BLaER1 treated with 17β-estradiol and CSF1 and Interleukin-3, amounts not matched to agents 10 nM and 100 nM (cell line): ENCODE measurements around the gene SLC43A1.

Source experiments
- H3K27ac ChIP-seq, 11 experiments: shearing (Covaris generic); formaldehyde crosslinking; 2 replicates each; pipeline ENCODE4 v1.8.1; 2022
- H3K27me3 ChIP-seq, 11 experiments: shearing (Covaris generic); formaldehyde crosslinking; 2 replicates each; pipeline ENCODE4 v1.8.1; 2022
- H3K36me3 ChIP-seq, 11 experiments: shearing (Covaris generic); formaldehyde crosslinking; 2 replicates each; pipeline ENCODE4 v1.8.1; 2022
- H3K4me1 ChIP-seq, 10 experiments: shearing (Covaris generic); formaldehyde crosslinking; 2 replicates each; pipeline ENCODE4 v1.8.1; 2022
- H3K4me2 ChIP-seq, 11 experiments: shearing (Covaris generic); formaldehyde crosslinking; 2 replicates each; pipeline ENCODE4 v1.8.1; 2022
- H3K4me3 ChIP-seq, 10 experiments: shearing (Covaris generic); formaldehyde crosslinking; 2 replicates each; pipeline ENCODE4 v1.8.1; 2022
- H3K9ac ChIP-seq, 11 experiments: shearing (Covaris generic); formaldehyde crosslinking; 2 replicates each; pipeline ENCODE4 v1.8.1; 2022
- H3K9me3 ChIP-seq, 11 experiments: shearing (Covaris generic); formaldehyde crosslinking; replicated peaks in 1 of 11; 2 replicates each; pipeline ENCODE4 v1.8.1; 2022
- H4K20me1 ChIP-seq, 11 experiments: shearing (Covaris generic); formaldehyde crosslinking; 2 replicates each; pipeline ENCODE4 v1.8.1; 2022
- Cebpa-rat ChIP-seq, 11 experiments: shearing (Covaris generic); IDR thresholded peaks; 2 replicates each; pipeline ENCODE4 v1.8.1; 2022

The SLC43A1 gene

DNA sequence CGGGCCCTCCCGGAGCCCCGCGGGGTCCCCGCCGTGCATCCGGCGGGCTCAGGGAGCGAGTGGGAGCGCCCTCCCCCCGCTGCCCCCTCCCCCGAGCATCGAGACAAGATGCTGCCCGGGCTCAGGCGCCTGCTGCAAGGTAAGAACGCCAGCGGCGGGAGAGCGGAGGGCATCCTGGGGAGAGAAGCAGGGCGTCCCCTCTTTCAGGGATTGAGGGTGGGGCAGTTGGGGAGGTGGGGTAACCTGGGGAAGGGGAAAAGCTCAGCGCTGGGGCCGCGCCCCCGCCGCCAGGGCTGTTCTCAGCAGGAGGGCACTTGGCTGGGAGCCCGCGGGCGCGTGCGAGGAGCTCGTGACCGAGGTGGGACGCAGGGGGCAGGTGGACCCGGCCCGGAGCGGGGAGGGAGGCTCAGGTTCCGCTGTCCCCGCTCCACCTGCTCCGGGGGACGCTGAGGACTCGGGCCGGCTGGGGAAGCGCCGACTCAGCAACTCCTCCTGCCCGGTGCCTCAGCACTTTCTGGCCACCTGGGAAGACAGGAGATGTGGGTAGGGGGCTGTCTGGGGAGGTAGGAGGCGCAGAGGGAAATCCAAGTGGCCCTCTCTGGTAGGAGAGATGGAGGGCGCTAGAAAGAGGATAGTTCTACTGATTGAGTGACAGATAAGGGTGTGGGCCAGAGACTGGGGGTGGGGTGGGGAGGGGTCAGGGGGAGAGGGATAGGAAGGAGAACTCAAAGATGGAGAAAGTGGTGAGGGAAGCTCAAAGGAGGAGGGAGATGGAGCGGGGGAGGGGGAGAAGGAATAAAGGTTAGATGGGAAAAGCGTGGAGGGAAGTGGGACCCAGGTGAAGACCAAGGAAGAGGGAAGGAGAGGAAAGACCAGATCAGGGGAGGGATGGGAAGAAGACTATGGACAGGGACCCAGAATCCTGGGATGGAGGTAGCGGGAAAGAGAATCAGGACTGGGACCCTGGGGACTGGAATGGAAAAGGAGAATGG lies 54.4 kb downstream of the SLC43A1 start:
- peaks cover 29 to 79% (median 68%) of the 10 kb centered on the region in 10 experiments for H3K4me1 ChIP-seq
- peaks cover 36 to 53% (median 48%) of the 10 kb centered on the region in 11 experiments for H3K27me3 ChIP-seq
- H3K9ac ChIP-seq: peak overlapping the region; percentile 64 to 81 (median 73)
- H3K4me3 ChIP-seq: peak overlapping the region; percentile 58 to 78 (median 71)
- peaks cover 0 to 12% (median 9%) of the 10 kb centered on the region in 11 experiments; a peak in 6 of 22 replicates for H3K36me3 ChIP-seq
- peak overlapping the region in 8 of 11 experiments; percentile 23 to 65 (median 50); a peak in 11 of 22 replicates for H3K27ac ChIP-seq
- TF ChIP-seq Cebpa-rat (IDR thresholded peaks at IDR 0.05): no peak
- H3K4me2 ChIP-seq: peak overlapping the region; percentile 88 to 99 (median 95)
- H3K9me3 ChIP-seq: no peaks in the 10 kb centered on the region
- peaks cover 0 to 41% (median 13%) of the 10 kb centered on the region in 11 experiments; a peak in 12 of 22 replicates for H4K20me1 ChIP-seq

- Histone ChIP-seq H3K4me1 (peaks cover 29 to 73% (median 63%) of the 10 kb centered on the region in 10 experiments), H3K9ac (peak within 1 kb of the TSS; percentile 64 to 81 (median 73)), H3K9me3 (no peaks in the 10 kb centered on the region), H4K20me1 (peaks cover 0 to 41% (median 13%) of the 10 kb centered on the region in 11 experiments; a peak in 12 of 22 replicates), H3K4me3 (peak within 1 kb of the TSS; percentile 58 to 78 (median 71)), H3K27me3 (peaks cover 36 to 53% (median 48%) of the 10 kb centered on the region in 11 experiments), H3K36me3 (peaks cover 0 to 7% (median 5%) of the 10 kb centered on the region in 11 experiments; a peak in 6 of 22 replicates), H3K4me2 (peak within 1 kb of the TSS; percentile 88 to 99 (median 95)), H3K27ac (peak within 1 kb of the TSS in 8 of 11 experiments; percentile 23 to 65 (median 50); a peak in 12 of 22 replicates)
- no peak for TF ChIP-seq Cebpa-rat (IDR thresholded peaks at IDR 0.05)
Observed at GRCh38 chr11:57460022-57460757, 55.3 kb downstream of the SLC43A1 start, which contains the start of gene RTN4RL2. Gene RTN4RL2, plus strand, starts transcription at chr11:57460528. Its CDS starts 338 bp downstream, at chr11:57460866.

DNA sequence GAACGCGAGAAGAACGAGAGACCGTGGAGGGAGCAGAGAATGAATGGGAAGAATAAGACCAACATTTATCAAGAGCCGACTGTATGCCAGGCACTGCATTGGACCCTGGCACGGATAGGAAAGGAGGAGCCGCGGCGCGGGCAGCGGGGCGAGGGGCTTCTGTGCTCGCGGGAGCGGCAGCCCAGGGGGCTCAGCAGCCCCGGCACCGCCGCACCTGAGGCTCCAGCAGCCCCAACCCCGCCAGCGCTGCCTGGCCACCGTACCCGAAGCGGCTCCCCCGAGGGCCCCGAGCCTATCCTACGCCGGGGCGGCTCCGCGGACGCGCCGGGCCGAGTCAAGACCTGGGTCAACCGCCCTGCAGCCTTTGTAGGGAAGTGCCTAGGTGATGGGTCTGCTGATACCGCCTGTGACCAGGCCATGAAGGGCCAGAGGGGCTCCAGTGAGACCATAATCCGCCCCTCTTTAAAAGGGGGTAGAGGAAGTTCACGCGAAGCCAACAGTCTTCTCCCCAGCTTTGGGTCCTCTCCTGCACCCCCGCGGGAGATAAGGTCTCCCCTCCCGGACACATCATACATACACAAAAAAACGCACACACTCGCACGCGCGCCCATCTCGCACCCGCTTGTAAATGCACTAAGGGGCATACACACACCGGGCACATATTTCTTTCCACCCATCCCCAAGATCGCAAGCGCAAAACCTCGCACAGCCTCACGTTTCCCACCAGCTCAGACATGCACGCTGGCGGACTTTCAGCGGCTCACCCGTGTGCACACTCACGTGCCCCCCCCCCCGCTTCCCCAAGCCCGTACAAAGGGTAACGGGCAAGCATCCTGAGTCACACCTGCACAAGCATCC lies 56.1 kb downstream of the SLC43A1 start:
- peak overlapping the region; percentile 88 to 99 (median 95) for H3K4me2 ChIP-seq
- no peaks in the 10 kb centered on the region for H3K9me3 ChIP-seq
- H3K27ac ChIP-seq: no peak overlapping the region
- H3K4me1 ChIP-seq: peaks cover 23 to 65% (median 56%) of the 10 kb centered on the region in 10 experiments
- H3K27me3 ChIP-seq: peaks cover 36 to 53% (median 48%) of the 10 kb centered on the region in 11 experiments
- peak overlapping the region in 9 of 11 experiments; percentile 4 to 57 (median 37); a peak in 15 of 22 replicates for H3K9ac ChIP-seq
- H3K4me3 ChIP-seq: peak overlapping the region; percentile 58 to 78 (median 71)
- no peak for TF ChIP-seq Cebpa-rat (IDR thresholded peaks at IDR 0.05)
- H3K36me3 ChIP-seq: no peaks in the 10 kb centered on the region
- peaks cover 0 to 40% (median 13%) of the 10 kb centered on the region in 11 experiments; a peak in 12 of 22 replicates for H4K20me1 ChIP-seq

DNA sequence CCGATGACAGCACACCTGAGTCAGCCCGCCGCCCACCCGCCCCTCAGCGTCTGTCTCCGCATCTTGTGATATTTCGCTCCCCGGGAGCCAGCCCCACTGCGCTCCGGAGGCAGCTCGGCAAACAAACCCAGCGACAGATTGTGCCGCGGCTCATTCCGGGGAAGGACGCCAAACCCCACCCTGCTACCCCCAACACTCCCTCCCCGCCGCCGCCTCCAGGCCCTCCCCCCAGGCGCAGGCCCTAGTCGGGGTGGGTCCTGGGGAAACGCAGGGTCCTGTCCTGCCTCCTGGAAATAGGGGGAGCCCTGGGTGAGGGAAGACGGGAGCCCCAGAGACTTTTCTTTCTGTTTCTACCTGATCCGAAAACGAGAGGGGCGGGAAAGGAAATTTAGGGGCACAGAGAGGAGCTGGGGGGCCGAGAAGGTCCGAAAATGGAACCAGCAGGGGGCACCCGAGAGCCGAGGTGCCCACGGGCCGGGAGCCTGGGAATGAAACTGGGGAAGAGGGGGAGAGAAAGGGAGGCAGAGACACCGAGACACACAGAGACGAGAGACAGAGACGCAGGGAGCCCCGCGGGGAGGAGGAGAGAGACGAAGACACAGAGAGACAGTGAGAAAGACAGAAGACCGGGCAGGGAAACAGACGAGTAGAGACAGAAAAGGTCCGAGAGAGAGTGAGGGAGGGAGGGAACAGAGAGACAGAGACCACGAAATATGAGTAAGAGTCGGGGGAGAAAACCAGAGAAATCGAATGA lies 56.9 kb downstream of the SLC43A1 start:
- H4K20me1 ChIP-seq: peaks cover 0 to 32% (median 13%) of the 10 kb centered on the region in 11 experiments; a peak in 12 of 22 replicates
- peaks cover 20 to 57% (median 47%) of the 10 kb centered on the region in 10 experiments for H3K4me1 ChIP-seq
- no peak overlapping the region for H3K27ac ChIP-seq
- TF ChIP-seq Cebpa-rat (IDR thresholded peaks at IDR 0.05): no peak
- peak overlapping the region; percentile 88 to 99 (median 95) for H3K4me2 ChIP-seq
- peak overlapping the region in 9 of 11 experiments; percentile 19 to 57 (median 36); a peak in 12 of 22 replicates for H3K9ac ChIP-seq
- peak overlapping the region; percentile 58 to 78 (median 71) for H3K4me3 ChIP-seq
- peaks cover 36 to 53% (median 48%) of the 10 kb centered on the region in 11 experiments for H3K27me3 ChIP-seq
- H3K36me3 ChIP-seq: no peaks in the 10 kb centered on the region
- H3K9me3 ChIP-seq: no peaks in the 10 kb centered on the region

GRCh38 chr11:57458060-57458409 lies 57.5 kb downstream of the SLC43A1 start:
- Histone ChIP-seq H3K27me3 (peaks cover 36 to 53% (median 48%) of the 10 kb centered on the region in 11 experiments), H3K36me3 (no peaks in the 10 kb centered on the region)

DNA sequence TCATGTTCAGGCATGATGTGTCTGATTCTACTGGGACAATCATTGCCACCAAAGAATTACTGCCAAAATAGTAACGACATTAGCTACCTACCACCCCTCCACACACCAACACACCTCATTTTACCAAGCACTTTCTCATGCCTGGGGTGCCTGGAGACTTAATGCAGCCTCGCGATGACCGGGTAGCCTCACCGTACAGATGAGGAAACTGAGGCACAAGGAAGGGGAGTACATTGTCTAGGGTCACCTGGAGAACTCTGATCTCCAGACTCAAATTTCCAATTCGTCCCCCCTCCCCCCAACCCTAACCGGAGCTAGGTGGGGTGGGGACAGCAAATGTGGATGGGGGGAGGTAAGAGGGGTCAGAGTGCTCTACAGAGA lies 57.9 kb downstream of the SLC43A1 start:
- Histone ChIP-seq H3K9me3 (no peaks in the 10 kb centered on the region), H3K27me3 (peaks cover 36 to 53% (median 48%) of the 10 kb centered on the region in 11 experiments), H3K4me3 (peak overlapping the region in 2 of 10 experiments; percentile 68 to 78; a peak in 4 of 20 replicates), H3K9ac (no peak overlapping the region), H3K4me1 (peaks cover 20 to 47% (median 38%) of the 10 kb centered on the region in 10 experiments), H3K4me2 (peak overlapping the region; percentile 88 to 99 (median 95); a peak in 21 of 22 replicates), H4K20me1 (peaks cover 0 to 29% (median 13%) of the 10 kb centered on the region in 11 experiments; a peak in 12 of 22 replicates), H3K36me3 (no peaks in the 10 kb centered on the region), H3K27ac (no peak overlapping the region)
- TF ChIP-seq Cebpa-rat (IDR thresholded peaks at IDR 0.05): no peak

More at GRCh38 chr11:57458060-57458409, 57.5 kb downstream of the SLC43A1 start:
- Histone ChIP-seq H3K4me1 (peaks cover 20 to 51% (median 42%) of the 10 kb centered on the region in 10 experiments), H3K27ac (no peak overlapping the region), H3K4me2 (peak overlapping the region; percentile 88 to 99 (median 95)), H3K4me3 (peak overlapping the region in 5 of 10 experiments; percentile 58 to 78 (median 68); a peak in 10 of 20 replicates), H3K9ac (peak overlapping the region in 2 of 11 experiments; percentile 32 to 57; a peak in 1 of 22 replicates), H4K20me1 (peaks cover 0 to 29% (median 13%) of the 10 kb centered on the region in 11 experiments; a peak in 12 of 22 replicates), H3K9me3 (no peaks in the 10 kb centered on the region)
- no peak for TF ChIP-seq Cebpa-rat (IDR thresholded peaks at IDR 0.05)
